Parathyroid adenoma (tissue), 2 donors: Measurements from ENCODE around the gene PLPPR4.

Experiments
- H2AFZ ChIP-seq: fragments of 300-600 bp; sonication (generic); one replicate; pipeline ENCODE4 v1.7.0; 2017; ENCODE audit warnings: antibody characterized with exemption, mild to moderate bottlenecking
- H3K27ac ChIP-seq: fragments of 300-600 bp; sonication (generic); one replicate; pipeline ENCODE4 v1.7.0; 2017
- H3K27me3 ChIP-seq: fragments of 300-600 bp; sonication (generic); one replicate; pipeline ENCODE4 v1.7.0; 2017; ENCODE audit warnings: low read length; ENCODE audit not compliant: control insufficient read depth, insufficient read depth
- H3K36me3 ChIP-seq: fragments of 300-600 bp; sonication (generic); one replicate; pipeline ENCODE4 v1.7.0; 2017; ENCODE audit warnings: low read length; ENCODE audit not compliant: control insufficient read depth, insufficient read depth
- H3K4me1 ChIP-seq: fragments of 300-600 bp; sonication (generic); one replicate; pipeline ENCODE4 v1.7.0; 2017; ENCODE audit warnings: control low read depth
- H3K4me2 ChIP-seq: fragments of 300-600 bp; sonication (generic); one replicate; pipeline ENCODE4 v1.7.0; 2017; ENCODE audit warnings: low read length
- H3K4me3 ChIP-seq: fragments of 300-600 bp; sonication (generic); one replicate; pipeline ENCODE4 v1.7.0; 2017; ENCODE audit warnings: low read depth, low read length
- H3K79me2 ChIP-seq: fragments of 300-600 bp; sonication (generic); one replicate; pipeline ENCODE4 v1.7.0; 2017; ENCODE audit warnings: control low read depth
- H3K9ac ChIP-seq: fragments of 300-600 bp; sonication (generic); one replicate; pipeline ENCODE4 v1.7.0; 2017; ENCODE audit warnings: mild to moderate bottlenecking
- H3K9me3 ChIP-seq: fragments of 300-600 bp; sonication (generic); one replicate; pipeline ENCODE4 v1.7.0; 2017; ENCODE audit warnings: low read length; ENCODE audit not compliant: control insufficient read depth
- CTCF ChIP-seq: fragments of 300-600 bp; sonication (generic); IDR thresholded peaks from one replicate; pipeline ENCODE4 v1.7.0; 2017; ENCODE audit warnings: antibody characterized with exemption, mild to moderate bottlenecking
- donor health status: primary hyperparathyroidism.

Gene PLPPR4

GRCh38 chr1:99331083-99331482 lies 66.8 kb downstream of the PLPPR4 start:
- Histone ChIP-seq H3K27me3 (no peaks in the 10 kb centered on the region), H3K9ac (no peak overlapping the region), H2AFZ (no peak overlapping the region), H3K79me2 (no peaks in the 10 kb centered on the region), H3K9me3 (no peaks in the 10 kb centered on the region), H3K4me2 (no peak overlapping the region), H3K4me3 (no peak overlapping the region), H3K27ac (no peak overlapping the region), H3K4me1 (no peaks in the 10 kb centered on the region), H3K36me3 (no peaks in the 10 kb centered on the region)
- no peak for TF ChIP-seq CTCF

DNA sequence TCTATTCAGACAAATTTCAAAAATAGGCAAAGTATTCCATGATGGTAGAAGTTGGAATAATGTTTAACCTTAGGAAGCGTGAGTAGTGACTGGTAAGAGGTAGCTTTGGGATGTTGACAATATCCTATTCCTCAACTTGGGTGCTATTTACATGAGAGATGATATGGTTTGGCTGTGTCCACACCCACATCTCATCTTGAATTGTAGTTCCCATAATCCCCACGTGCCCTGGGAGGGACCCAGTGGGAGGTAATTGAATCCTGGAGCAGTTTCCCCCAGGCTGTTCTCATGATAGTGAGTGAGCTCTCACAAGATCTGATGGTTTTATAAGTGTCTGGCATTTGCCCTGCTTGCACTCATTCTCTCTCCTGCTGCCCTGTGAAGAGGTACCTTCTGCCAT lies 67.3 kb downstream of the PLPPR4 start:
- no peak overlapping the region for H3K9ac ChIP-seq
- no peaks in the 10 kb centered on the region for H3K4me1 ChIP-seq
- H3K79me2 ChIP-seq: no peaks in the 10 kb centered on the region

GRCh38 chr1:99332561-99332960 lies 68.3 kb downstream of the PLPPR4 start:
- H3K4me2 ChIP-seq: no peak overlapping the region
- H3K4me3 ChIP-seq: no peak overlapping the region
- no peaks in the 10 kb centered on the region for H3K27me3 ChIP-seq
- TF ChIP-seq CTCF: no peak
- no peak overlapping the region for H2AFZ ChIP-seq
- no peaks in the 10 kb centered on the region for H3K9me3 ChIP-seq
- no peaks in the 10 kb centered on the region for H3K4me1 ChIP-seq
- H3K27ac ChIP-seq: no peak overlapping the region
- H3K36me3 ChIP-seq: no peaks in the 10 kb centered on the region
- no peak overlapping the region for H3K9ac ChIP-seq
- H3K79me2 ChIP-seq: no peaks in the 10 kb centered on the region

More for the DNA sequence above, 67.3 kb downstream of the PLPPR4 start:
- Histone ChIP-seq H3K27me3 (no peaks in the 10 kb centered on the region), H3K4me3 (no peak overlapping the region), H3K4me2 (no peak overlapping the region), H3K27ac (no peak overlapping the region), H2AFZ (no peak overlapping the region), H3K36me3 (no peaks in the 10 kb centered on the region), H3K9me3 (no peaks in the 10 kb centered on the region)
- no peak for TF ChIP-seq CTCF

DNA sequence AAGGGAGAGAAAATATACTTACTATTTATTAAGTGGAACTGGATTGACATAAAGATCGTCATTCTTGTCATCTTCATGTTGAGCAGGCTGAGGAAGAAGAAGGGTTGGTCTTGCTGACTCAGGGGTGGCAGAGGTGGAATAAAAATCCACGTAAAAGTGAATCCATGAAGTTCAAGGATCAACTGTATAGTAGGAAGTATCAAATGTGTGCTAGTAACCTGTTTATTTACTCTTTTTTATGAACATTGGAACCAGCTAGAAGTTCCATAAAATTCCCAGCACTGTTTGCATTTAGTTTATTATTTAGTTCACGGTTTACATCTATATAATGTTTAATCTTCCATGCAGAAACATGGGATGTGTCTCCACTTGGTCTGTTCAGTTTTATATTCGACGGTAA lies 70.7 kb downstream of the PLPPR4 start:
- Histone ChIP-seq H3K4me2 (no peak overlapping the region), H3K9ac (no peak overlapping the region), H3K79me2 (no peaks in the 10 kb centered on the region), H3K36me3 (no peaks in the 10 kb centered on the region), H2AFZ (no peak overlapping the region), H3K4me1 (no peaks in the 10 kb centered on the region), H3K27ac (no peak overlapping the region), H3K9me3 (no peaks in the 10 kb centered on the region), H3K27me3 (no peaks in the 10 kb centered on the region), H3K4me3 (no peak overlapping the region)
- no peak for TF ChIP-seq CTCF

GRCh38 chr1:99347041-99347684 lies 82.9 kb downstream of the PLPPR4 start:
- Histone ChIP-seq H3K4me2 (no peak overlapping the region), H3K36me3 (no peaks in the 10 kb centered on the region), H3K27me3 (no peaks in the 10 kb centered on the region), H3K27ac (no peak overlapping the region), H3K9me3 (no peaks in the 10 kb centered on the region), H3K9ac (no peak overlapping the region), H2AFZ (no peak overlapping the region), H3K4me3 (no peak overlapping the region), H3K4me1 (no peaks in the 10 kb centered on the region), H3K79me2 (no peaks in the 10 kb centered on the region)
- no peak for TF ChIP-seq CTCF
